Measurements from ENCODE around the gene ROPN1.
"Not testable (repeated sequence)": the region's sequence is repeated elsewhere in the genome, so short reads cannot be mapped to it uniquely, and the experiment has no call there.

ROPN1 gene

GRCh38 chr3:123991730-123992588 is at the start of gene ROPN1:
TSS of gene ROPN1 (minus strand) at chr3:123992124. CDS start at chr3:123980481, 11,643 bp downstream.
- DNase-seq = not testable (repeated sequence)

GRCh38 chr3:124041553-124041952 is 49.6 kb upstream of the ROPN1 start:
- DNase-seq = no peak

GRCh38 chr3:124037326-124037725 is 45.4 kb upstream of the ROPN1 start:
- DNase-seq = no peak

- DNase-seq = not testable (repeated sequence)
These were observed 44.3 kb upstream of the ROPN1 start for GRCh38 chr3:124036214-124036613.

- DNase-seq = no peak
These were observed 43.7 kb upstream of the ROPN1 start for GRCh38 chr3:124035463-124036121.

GRCh38 chr3:124034844-124035152 is 42.9 kb upstream of the ROPN1 start:
- no peak for DNase-seq

- DNase-seq = no peak
These were observed 42.3 kb upstream of the ROPN1 start for GRCh38 chr3:124034016-124034843.

- DNase-seq = peak; percentile 31
These were observed 41.6 kb upstream of the ROPN1 start, which contains the start of gene KALRN for GRCh38 chr3:124033360-124034015. TSS of gene KALRN (plus strand) at chr3:124033369.

GRCh38 chr3:124032881-124033359 is 41.0 kb upstream of the ROPN1 start:
- peak; percentile 88 for DNase-seq

GRCh38 chr3:124032311-124032880 is 40.5 kb upstream of the ROPN1 start:
- peak; percentile 72 for DNase-seq

- DNase-seq = no peak
These were observed 34.6 kb upstream of the ROPN1 start for GRCh38 chr3:124026516-124026915.

- DNase-seq = not testable (repeated sequence)
These were observed 31.6 kb upstream of the ROPN1 start for GRCh38 chr3:124023531-124023930.

GRCh38 chr3:124019291-124019690 is 27.4 kb upstream of the ROPN1 start:
- DNase-seq = no peak

GRCh38 chr3:124017502-124017901 is 25.6 kb upstream of the ROPN1 start:
- not testable (repeated sequence) for DNase-seq

- peak; percentile 22 for DNase-seq
These were observed 24.6 kb upstream of the ROPN1 start for GRCh38 chr3:124016483-124016882.

GRCh38 chr3:124014366-124014942 is 22.5 kb upstream of the ROPN1 start:
- no peak for DNase-seq

- DNase-seq = not testable (repeated sequence)
These were observed 16.4 kb upstream of the ROPN1 start for GRCh38 chr3:124008321-124008720.

GRCh38 chr3:124007186-124007585 is 15.3 kb upstream of the ROPN1 start:
- DNase-seq = no peak

- DNase-seq = not testable (repeated sequence)
These were observed 10.6 kb upstream of the ROPN1 start for GRCh38 chr3:124002405-124003079.

GRCh38 chr3:124001366-124001765 is 9.4 kb upstream of the ROPN1 start:
- DNase-seq = not testable (repeated sequence)

- no peak for DNase-seq
These were observed 5.6 kb upstream of the ROPN1 start for GRCh38 chr3:123997543-123997942.
